ENCODE data around the gene ADARB1.

Gene ADARB1

DNA sequence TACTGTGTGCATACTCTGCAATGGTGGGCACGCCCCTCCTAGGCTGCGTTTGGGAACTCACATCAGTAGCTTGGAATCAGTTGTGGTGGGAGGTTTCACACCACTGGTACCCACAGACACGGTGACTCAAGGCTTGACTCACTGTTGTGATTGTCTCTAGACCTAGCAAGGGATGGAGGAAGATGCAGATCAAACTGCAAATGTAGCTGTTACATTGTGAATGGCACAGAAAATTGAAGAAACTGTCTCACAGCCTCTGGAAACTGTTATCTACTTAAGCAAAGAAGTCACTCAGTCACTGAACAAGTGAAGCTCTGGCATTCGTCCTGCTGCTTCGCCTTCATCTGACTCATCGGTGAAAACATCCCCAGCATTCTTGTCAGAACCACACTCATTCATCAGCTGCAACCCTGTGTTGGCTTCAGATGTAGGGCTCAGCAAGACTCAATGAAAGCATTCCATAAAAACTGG, 153.8 kb downstream of the ADARB1 start:
- no peak for DNase-seq (ENCODE audit: extremely low spot score)
- no peak for TF ChIP-seq TARDBP (IDR thresholded peaks at IDR 0.05)
- TF ChIP-seq, protein P1, sequence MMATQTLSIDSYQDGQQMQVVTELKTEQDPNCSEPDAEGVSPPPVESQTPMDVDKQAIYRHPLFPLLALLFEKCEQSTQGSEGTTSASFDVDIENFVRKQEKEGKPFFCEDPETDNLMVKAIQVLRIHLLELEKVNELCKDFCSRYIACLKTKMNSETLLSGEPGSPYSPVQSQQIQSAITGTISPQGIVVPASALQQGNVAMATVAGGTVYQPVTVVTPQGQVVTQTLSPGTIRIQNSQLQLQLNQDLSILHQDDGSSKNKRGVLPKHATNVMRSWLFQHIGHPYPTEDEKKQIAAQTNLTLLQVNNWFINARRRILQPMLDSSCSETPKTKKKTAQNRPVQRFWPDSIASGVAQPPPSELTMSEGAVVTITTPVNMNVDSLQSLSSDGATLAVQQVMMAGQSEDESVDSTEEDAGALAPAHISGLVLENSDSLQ (IDR thresholded peaks at IDR 0.05) = no peak
- no peak for TF ChIP-seq NFRKB (IDR thresholded peaks at IDR 0.05)
- no peak for TF ChIP-seq HDGF (IDR thresholded peaks at IDR 0.05; ENCODE audit: borderline replicate concordance)
- CTCF ChIA-PET = no interaction called here
- POLR2A ChIA-PET = no interaction called here

DNA sequence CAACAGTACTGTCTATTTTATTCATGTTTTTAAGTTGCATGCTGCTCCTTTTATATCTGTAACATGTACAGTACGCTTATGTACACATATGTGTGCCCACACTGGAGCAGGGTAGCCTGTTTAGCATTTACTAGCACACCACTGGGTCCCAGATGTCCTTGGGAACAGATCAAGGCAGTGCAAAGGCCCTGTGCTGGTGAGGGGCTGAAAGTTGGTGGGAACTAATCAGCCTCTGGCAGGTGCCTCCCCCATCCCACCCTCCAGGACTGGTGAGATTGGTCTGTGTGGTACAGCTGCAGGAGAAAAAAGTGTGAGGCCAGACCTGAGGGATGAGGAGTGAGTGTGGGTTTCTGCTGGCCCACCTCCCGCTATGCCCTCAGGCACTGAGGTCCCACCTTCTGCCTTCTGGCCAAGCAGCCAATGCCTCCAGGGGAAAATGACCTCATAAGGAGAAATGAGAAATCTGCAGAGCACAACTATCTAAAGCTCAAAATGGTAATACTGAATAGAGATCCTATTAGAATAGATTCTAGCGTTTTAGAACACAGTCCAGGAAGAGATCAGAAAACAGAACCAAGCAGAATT, 154.4 kb downstream of the ADARB1 start:
- DNase-seq (ENCODE audit: extremely low spot score) = no peak
- no peak for TF ChIP-seq BHLHE40 (IDR thresholded peaks at IDR 0.05; ENCODE audit: borderline replicate concordance)
- ChIA-PET POLR2A (no interaction called here), CTCF (no interaction called here)

DNA sequence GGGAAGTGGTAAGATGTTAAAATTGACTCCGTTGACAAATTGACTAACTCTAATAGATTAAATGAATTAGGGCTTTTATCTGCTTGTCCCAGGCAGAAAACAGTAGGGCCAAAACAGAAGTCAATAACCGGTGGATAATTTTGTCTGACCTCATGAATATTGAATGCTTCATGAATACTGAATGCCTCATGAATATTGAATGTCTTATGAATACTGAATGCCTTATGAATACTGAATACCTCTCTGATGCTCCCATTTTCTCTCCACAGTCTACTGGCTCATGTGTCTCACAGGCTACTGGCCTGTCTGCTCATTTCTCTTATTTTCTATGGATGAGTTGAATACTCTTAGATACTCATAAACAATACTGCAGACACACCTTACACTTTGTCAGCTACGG, 157.3 kb downstream of the ADARB1 start:
- POLR2A ChIA-PET = no interaction called here
- no peak for DNase-seq (ENCODE audit: extremely low spot score)
- CTCF ChIA-PET = no interaction called here
- TF ChIP-seq ZNF384 (IDR thresholded peaks at IDR 0.05) (no peak), NFRKB (IDR thresholded peaks at IDR 0.05) (no peak), HDGF (IDR thresholded peaks at IDR 0.05; ENCODE audit: borderline replicate concordance) (no peak), FOXA1 (IDR thresholded peaks at IDR 0.05) (no peak), CTBP1 (IDR thresholded peaks at IDR 0.05; ENCODE audit: borderline replicate concordance) (no peak), FOXM1 (IDR thresholded peaks at IDR 0.05; ENCODE audit: borderline replicate concordance) (no peak), L3MBTL2 (conservative IDR thresholded peaks at IDR 0.05) (no peak)
- TF ChIP-seq, protein P1 (IDR thresholded peaks at IDR 0.05) = no peak

GRCh38 chr21:45234127-45234526, 159.7 kb downstream of the ADARB1 start:
- ChIA-PET CTCF (no interaction called here), POLR2A (no interaction called here)
- no peak for DNase-seq (ENCODE audit: extremely low spot score)
- TF ChIP-seq TARDBP (IDR thresholded peaks at IDR 0.05) = no peak
- no peak for TF ChIP-seq L3MBTL2 (conservative IDR thresholded peaks at IDR 0.05)
- no peak for TF ChIP-seq HDGF (IDR thresholded peaks at IDR 0.05; ENCODE audit: borderline replicate concordance)
- no peak for TF ChIP-seq ELF4 (IDR thresholded peaks at IDR 0.05)
- no peak for TF ChIP-seq CTBP1 (IDR thresholded peaks at IDR 0.05; ENCODE audit: borderline replicate concordance)
- no peak for TF ChIP-seq FOXM1 (IDR thresholded peaks at IDR 0.05; ENCODE audit: borderline replicate concordance)
- TF ChIP-seq ARNT (IDR thresholded peaks at IDR 0.05) = no peak
- TF ChIP-seq NFRKB (IDR thresholded peaks at IDR 0.05) = no peak
- TF ChIP-seq FOXA1 (IDR thresholded peaks at IDR 0.05) = no peak
- no peak for TF ChIP-seq SP1 (IDR thresholded peaks at IDR 0.05)
- no peak for TF ChIP-seq FOXK2 (IDR thresholded peaks at IDR 0.05)
- no peak for TF ChIP-seq ZNF384 (IDR thresholded peaks at IDR 0.05)
- TF ChIP-seq SUZ12 (IDR thresholded peaks at IDR 0.05) = no peak
- no peak for TF ChIP-seq LEF1 (IDR thresholded peaks at IDR 0.05; ENCODE audit: borderline replicate concordance)
- TF ChIP-seq BHLHE40 (IDR thresholded peaks at IDR 0.05; ENCODE audit: borderline replicate concordance) = no peak
- TF ChIP-seq, protein P1 (IDR thresholded peaks at IDR 0.05) = no peak

GRCh38 chr21:45234965-45235364, 160.6 kb downstream of the ADARB1 start:
- no peak for TF ChIP-seq FOXM1 (IDR thresholded peaks at IDR 0.05; ENCODE audit: borderline replicate concordance)
- no peak for TF ChIP-seq LEF1 (IDR thresholded peaks at IDR 0.05; ENCODE audit: borderline replicate concordance)
- no peak for TF ChIP-seq TARDBP (IDR thresholded peaks at IDR 0.05)
- TF ChIP-seq FOXA1 (IDR thresholded peaks at IDR 0.05) = no peak
- no peak for TF ChIP-seq SP1 (IDR thresholded peaks at IDR 0.05)
- no peak for TF ChIP-seq ARNT (IDR thresholded peaks at IDR 0.05)
- no peak for TF ChIP-seq HDGF (IDR thresholded peaks at IDR 0.05; ENCODE audit: borderline replicate concordance)
- TF ChIP-seq, protein P1 (IDR thresholded peaks at IDR 0.05) = no peak
- POLR2A ChIA-PET = no interaction called here
- CTCF ChIA-PET = no interaction called here
- no peak for DNase-seq (ENCODE audit: extremely low spot score)

GRCh38 chr21:45235488-45235887, 161.1 kb downstream of the ADARB1 start:
- CTCF ChIA-PET = no interaction called here
- DNase-seq (ENCODE audit: extremely low spot score) = no peak
- TF ChIP-seq L3MBTL2 (conservative IDR thresholded peaks at IDR 0.05) = no peak
- POLR2A ChIA-PET = no interaction called here

GRCh38 chr21:45236481-45236880, 162.1 kb downstream of the ADARB1 start:
- CTCF ChIA-PET = no interaction called here
- DNase-seq (ENCODE audit: extremely low spot score) = no peak
- POLR2A ChIA-PET = no interaction called here
- no peak for TF ChIP-seq FOXK2 (IDR thresholded peaks at IDR 0.05)

Measured in HEK293T (cell line).